ENCODE data around the gene FLYWCH2.
A peak's percentile ranks its signal among the peaks of the same experiment; 100 is the strongest.

- peak; percentile 95 to 99 (median 96) for TF ChIP-seq CTCF (IDR thresholded peaks at IDR 0.05)
- TF ChIP-seq POLR2A (IDR thresholded peaks at IDR 0.05) = no peak
These were observed 44.1 kb downstream of the FLYWCH2 start for GRCh38 chr16:2927010-2927646.

Measured in Peyer's patch (tissue), 4 donors.